Measurements from ENCODE around the gene STC2.
A peak's percentile ranks its signal among the peaks of the same experiment; 100 is the strongest.

STC2 gene

GRCh38 chr5:173283318-173284288 is 44.6 kb downstream of the STC2 start:
- peak overlapping the region; percentile 36 for H3K4me3 ChIP-seq (ENCODE audit: low read depth, low read length)
- no peaks in the 10 kb centered on the region for H3K36me3 ChIP-seq
- H3K27ac ChIP-seq = no peak overlapping the region
- TF ChIP-seq CTCF (IDR thresholded peaks at IDR 0.05; ENCODE audit: low read depth, low read length) = peak; percentile 85
- DNase-seq = peak; percentile 91
- no peaks in the 10 kb centered on the region for H3K9me3 ChIP-seq (ENCODE audit: severe bottlenecking)
- H3K27me3 ChIP-seq (ENCODE audit: insufficient read depth, low read depth, severe bottlenecking) = no peaks in the 10 kb centered on the region

GRCh38 chr5:173282916-173283315 is 45.3 kb downstream of the STC2 start:
- no peaks in the 10 kb centered on the region for H3K27me3 ChIP-seq (ENCODE audit: insufficient read depth, low read depth, severe bottlenecking)
- H3K4me3 ChIP-seq (ENCODE audit: low read depth, low read length) = no peak overlapping the region
- H3K36me3 ChIP-seq = no peaks in the 10 kb centered on the region
- no peak for DNase-seq
- no peak overlapping the region for H3K27ac ChIP-seq
- no peaks in the 10 kb centered on the region for H3K9me3 ChIP-seq (ENCODE audit: severe bottlenecking)
- TF ChIP-seq CTCF (IDR thresholded peaks at IDR 0.05; ENCODE audit: low read depth, low read length) = no peak

- H3K36me3 ChIP-seq = no peaks in the 10 kb centered on the region
- H3K27ac ChIP-seq = no peak overlapping the region
- TF ChIP-seq CTCF (IDR thresholded peaks at IDR 0.05; ENCODE audit: low read depth, low read length) = peak; percentile 71
- H3K9me3 ChIP-seq (ENCODE audit: severe bottlenecking) = no peaks in the 10 kb centered on the region
- no peaks in the 10 kb centered on the region for H3K27me3 ChIP-seq (ENCODE audit: insufficient read depth, low read depth, severe bottlenecking)
- H3K4me3 ChIP-seq (ENCODE audit: low read depth, low read length) = no peak overlapping the region
- DNase-seq = peak; percentile 49
Observed at GRCh38 chr5:173281910-173282309, 46.3 kb downstream of the STC2 start.

- no peak overlapping the region for H3K4me3 ChIP-seq (ENCODE audit: low read depth, low read length)
Observed at GRCh38 chr5:173279166-173279565, 49.0 kb downstream of the STC2 start.

GRCh38 chr5:173278641-173279040 is 49.6 kb downstream of the STC2 start:
- Histone ChIP-seq H3K36me3 (no peaks in the 10 kb centered on the region), H3K9me3 (ENCODE audit: severe bottlenecking) (no peaks in the 10 kb centered on the region), H3K27ac (no peak overlapping the region), H3K4me3 (ENCODE audit: low read depth, low read length) (no peak overlapping the region), H3K27me3 (ENCODE audit: insufficient read depth, low read depth, severe bottlenecking) (no peaks in the 10 kb centered on the region)
- TF ChIP-seq CTCF (IDR thresholded peaks at IDR 0.05; ENCODE audit: low read depth, low read length) = no peak
- no peak for DNase-seq

More at GRCh38 chr5:173279166-173279565, 49.0 kb downstream of the STC2 start:
- Histone ChIP-seq H3K9me3 (ENCODE audit: severe bottlenecking) (no peaks in the 10 kb centered on the region), H3K27ac (no peak overlapping the region), H3K27me3 (ENCODE audit: insufficient read depth, low read depth, severe bottlenecking) (no peaks in the 10 kb centered on the region), H3K36me3 (no peaks in the 10 kb centered on the region)
- DNase-seq = no peak
- no peak for TF ChIP-seq CTCF (IDR thresholded peaks at IDR 0.05; ENCODE audit: low read depth, low read length)
